GM19023 (cell line): ENCODE data around the gene S100A1.

ENCODE experiments used
- ATAC-seq: cut with Tn5 transposase; IDR thresholded peaks from one replicate; pipeline ENCODE4 v1.9.1; 2021; ENCODE audit warnings: mild to moderate bottlenecking, moderate library complexity; ENCODE audit not compliant: unreplicated experiment

S100A1 gene

DNA sequence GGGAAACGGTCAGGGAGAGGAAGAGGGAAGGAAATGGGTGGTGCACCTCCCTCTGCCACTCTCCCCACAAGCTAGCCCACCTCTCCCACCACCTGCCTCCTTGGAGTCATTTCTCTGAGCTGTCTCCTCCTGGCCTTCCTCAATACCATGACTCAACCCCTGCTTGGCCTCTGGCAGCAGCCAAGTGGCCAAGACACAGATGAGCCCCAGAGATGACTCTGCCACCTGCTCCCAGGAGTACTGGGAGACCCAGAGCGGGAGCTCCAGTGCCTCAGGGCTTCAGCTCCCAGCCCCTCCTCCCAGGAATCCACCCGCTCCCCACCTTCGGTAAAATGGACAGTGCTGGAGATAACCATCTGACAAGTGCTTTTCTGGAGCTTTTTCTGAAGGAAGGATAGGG lies 17.9 kb upstream of the S100A1 start:
- no peak for ATAC-seq

DNA sequence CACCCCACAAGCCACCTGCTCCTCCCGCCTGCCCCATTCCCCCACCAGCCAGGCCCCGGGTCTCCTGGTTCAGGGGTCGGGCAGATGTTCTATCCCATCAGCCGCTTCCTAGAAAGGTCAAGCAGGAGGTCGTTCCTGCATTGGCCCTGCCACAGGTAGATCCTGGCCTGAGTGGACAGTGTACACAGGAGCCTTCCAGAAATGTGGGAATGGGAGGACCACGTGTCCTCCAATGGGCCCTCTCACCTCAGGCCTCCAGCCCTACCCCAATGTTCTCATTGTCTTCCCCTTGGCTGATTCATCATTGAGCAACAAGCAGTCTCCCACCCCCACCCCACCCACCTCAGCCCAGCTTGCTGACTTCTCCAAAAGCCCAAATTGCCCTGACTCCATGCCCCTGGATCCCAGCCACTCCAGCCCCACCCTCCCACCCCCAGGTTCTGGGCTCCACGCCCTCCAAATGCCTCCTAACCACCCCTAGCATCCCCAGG lies 17.4 kb upstream of the S100A1 start:
- ATAC-seq = no peak

DNA sequence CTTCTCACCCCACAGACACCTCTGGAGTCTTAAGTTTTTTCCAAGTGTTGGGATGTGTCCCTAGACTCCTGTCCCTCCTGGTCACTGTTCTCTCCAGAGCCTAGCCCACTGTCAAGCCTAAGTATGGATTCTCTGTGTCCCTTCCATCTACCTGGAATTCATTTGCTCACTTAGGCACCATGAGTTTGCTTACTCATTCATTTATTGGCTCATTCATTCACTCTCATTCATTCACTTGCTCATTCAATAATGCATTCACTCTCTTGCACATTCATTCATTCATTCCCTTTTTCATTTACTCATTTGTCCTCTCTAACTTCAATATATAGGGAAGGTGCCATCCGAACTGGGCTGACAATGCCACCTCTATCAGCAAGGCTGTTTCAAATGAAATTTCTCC lies 16.9 kb upstream of the S100A1 start:
- ATAC-seq = no peak

DNA sequence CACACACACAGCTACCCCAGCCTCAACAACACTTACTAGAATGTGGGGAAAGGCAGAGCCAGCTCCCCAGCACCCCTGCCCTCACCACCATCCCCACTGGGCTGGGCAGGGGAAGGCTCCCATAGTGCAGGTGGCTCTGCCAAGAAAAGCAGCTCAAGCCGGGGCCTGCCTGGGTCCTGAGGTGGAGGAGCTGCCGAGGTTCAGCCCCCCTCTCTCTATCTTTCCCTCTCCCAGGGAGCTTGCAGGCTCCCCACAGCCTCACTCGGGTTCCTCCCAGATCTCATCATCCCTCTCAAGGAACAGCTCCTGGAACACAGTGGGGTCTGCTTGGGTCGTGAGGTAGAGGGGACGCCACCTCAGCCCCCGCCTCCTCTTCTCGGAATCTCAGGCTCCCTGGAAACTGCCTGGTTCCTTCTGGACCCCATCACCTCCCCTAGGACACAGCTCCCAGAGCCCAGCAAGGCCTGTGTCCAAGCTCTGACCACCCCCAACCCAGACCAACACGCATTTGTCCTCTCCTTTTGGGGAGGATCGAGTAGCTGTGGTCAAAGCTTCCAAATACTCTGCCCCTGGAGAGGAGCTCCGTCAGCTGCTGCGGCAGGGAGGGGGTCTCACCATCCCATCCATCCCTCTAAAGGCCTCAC lies 16.0 kb upstream of the S100A1 start:
- no peak for ATAC-seq

DNA sequence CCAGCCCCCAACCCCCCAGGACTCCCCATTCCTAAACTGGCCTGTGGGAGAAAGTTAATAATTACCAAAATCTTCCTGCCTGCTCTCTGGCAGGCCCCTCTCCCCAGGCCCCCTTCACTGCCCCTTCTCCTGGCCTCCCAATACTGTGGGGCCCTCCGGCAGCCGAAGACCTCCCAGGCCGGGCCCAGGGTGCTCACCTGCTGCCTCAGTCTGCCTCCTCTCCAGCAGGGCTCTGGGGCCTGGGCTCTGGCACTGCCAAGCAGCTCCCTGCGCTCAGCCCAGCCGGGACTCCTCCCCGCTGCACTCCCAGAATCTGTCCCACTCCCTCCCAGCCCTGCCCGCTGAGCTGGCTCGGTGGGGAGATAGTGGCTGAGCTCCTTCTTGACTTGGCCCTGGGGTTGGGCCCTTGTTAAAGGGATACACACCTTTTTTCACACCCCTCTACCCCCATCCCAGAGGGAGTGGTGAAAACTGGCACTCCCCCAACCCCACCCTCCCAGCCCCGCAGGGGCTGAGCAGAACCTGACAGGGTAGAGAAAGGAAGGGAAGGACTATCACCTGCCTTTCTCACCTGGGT lies 15.4 kb upstream of the S100A1 start, which contains the start of gene S100A16:
Gene S100A16, minus strand, starts transcription at position 383 of the 577 bp plus-strand sequence. CDS start 4,986 bp downstream, outside the sequence.
- ATAC-seq = no peak

DNA sequence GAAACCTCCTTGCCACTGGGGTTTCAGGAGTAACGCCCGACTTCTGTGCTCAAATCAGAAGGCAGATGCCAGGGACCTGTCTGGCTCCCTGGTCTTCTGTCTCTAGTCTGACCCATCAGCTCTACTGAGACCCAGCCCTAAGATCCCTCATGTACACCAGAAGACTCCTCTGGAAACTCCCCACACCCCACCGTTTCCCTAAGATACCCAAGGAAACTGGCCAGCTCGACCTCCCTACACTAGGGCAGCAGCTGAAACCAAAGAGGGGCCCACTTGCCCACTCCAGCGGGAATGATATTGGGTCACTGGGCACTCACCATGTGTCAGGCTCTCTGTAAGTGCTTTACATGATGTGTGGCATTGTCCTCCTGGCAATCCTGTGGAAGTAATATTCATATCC lies 14.8 kb upstream of the S100A1 start:
- ATAC-seq = no peak

DNA sequence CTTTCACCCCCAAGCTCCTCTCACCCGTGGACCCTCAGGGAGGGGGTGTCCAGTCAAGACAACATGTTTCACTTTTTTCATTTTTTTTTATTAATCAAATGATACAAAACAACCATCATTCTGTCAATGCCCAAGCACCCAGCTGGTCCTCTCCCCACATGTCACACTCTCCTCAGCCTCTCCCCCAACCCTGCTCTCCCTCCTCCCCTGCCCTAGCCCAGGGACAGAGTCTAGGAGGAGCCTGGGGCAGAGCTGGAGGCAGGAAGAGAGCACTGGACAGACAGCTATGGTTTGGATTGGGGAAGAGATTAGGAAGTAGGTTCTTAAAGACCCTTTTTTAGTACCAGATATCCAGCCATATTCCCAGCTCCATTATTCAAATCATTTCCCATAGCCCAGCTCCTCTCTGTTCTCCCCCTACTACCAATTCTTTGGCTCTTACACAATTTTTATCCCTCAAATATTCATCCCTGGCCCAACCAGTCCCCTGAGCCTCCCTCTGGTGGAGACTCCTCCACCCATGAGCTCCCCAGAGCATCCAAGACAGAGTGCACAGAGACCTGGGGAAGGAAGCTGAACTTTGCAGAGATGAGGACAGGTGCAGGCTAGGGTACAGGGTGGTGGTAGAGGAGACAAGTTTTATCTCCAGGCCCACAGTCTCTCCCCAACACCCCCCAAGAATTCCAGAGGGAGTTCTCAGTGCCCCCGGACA lies 13.9 kb upstream of the S100A1 start:
- ATAC-seq = no peak

GRCh38 chr1:153614906-153615305 lies 13.3 kb upstream of the S100A1 start:
- ATAC-seq = no peak

DNA sequence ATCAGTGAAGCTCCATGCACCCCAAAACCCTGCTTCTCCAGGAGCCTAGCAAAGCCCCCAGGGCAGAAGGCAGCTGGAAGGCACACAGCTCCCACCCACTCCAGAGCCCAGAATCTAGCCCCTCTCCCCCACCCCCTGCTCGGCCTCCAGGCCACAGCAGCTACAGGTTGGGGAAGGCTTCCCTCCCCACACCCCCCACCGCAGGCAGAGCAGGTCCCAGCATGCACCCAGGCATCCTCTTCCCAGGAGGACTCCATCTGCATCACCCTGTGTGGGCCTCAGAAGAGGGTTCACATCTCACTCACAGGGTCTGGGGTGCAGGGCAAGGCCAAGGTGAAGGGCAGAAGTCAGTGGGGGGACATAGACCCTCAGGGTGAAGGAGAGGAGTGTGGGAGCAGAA lies 12.8 kb upstream of the S100A1 start:
- no peak for ATAC-seq

- ATAC-seq = no peak
Measured at GRCh38 chr1:153616144-153616916, 11.9 kb upstream of the S100A1 start, which contains the start of gene S100A14. S100A14 (minus strand) TSS chr1:153616325; CDS start chr1:153615858, 467 bp downstream.

- no peak for ATAC-seq
Measured at GRCh38 chr1:153616917-153617311, 11.3 kb upstream of the S100A1 start.

- ATAC-seq = peak; percentile 70
Measured at GRCh38 chr1:153617663-153618062, 10.6 kb upstream of the S100A1 start.

DNA sequence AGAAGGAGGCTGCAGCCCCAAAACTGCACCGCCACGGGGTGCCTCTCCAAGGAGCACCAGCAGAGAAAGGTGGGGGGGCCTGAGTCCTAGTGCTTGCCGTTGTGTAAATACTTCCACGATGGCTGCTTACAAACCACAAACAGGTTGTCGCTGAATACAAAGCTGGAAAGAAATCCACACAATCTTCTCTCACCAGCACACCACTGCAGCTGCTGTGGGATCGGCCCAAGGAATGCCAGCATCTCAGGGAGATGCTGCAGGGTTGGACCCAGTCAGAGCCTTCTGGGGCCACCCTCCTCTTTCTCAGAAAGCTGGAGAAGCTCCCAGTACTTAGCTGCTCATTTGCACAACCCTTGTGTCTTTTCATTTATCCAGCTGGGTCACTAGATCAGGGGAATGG lies 9.1 kb upstream of the S100A1 start:
- no peak for ATAC-seq

GRCh38 chr1:153623101-153623500 lies 5.1 kb upstream of the S100A1 start:
- no peak for ATAC-seq

GRCh38 chr1:153624965-153625611 lies 3.1 kb upstream of the S100A1 start:
- ATAC-seq = no peak

DNA sequence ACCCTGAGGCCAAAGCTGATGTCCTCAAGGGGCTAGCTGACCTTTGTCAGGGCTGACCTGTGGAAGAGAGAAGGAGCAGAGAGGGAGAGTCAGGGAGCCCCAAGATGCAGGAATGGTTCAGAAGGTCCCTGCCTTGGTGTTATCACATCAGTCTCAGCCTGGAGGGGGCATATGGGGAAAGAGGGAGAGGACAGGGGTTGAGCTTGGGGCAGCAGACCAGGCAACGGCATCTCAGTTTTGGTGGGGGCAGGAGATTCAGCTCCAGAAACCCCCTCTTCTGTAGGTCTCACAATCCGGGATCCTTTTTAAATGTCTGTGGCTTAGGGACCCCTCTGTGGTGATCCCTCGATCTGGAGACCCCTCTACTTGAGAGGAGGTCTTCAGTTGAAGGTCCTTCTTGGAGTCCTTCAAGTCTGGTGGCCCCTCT lies 1.7 kb upstream of the S100A1 start:
- no peak for ATAC-seq

- no peak for ATAC-seq
Measured at GRCh38 chr1:153626904-153627714, 1.1 kb upstream of the S100A1 start, which contains the start of gene S100A13. S100A13 (minus strand) TSS chr1:153627505; CDS start chr1:153626472, 1,033 bp downstream.

- ATAC-seq = no peak
Measured at GRCh38 chr1:153628638-153629342, 556 bp downstream of the S100A1 start.

- no peak for ATAC-seq
Measured at GRCh38 chr1:153629343-153629665, 1.1 kb downstream of the S100A1 start.
